GM21447 (cell line): ENCODE measurements around the gene ZNF682.
"Not testable (repeated sequence)": the region's sequence is repeated elsewhere in the genome, so short reads cannot be mapped to it uniquely, and the experiment has no call there.

ENCODE experiments used
- ATAC-seq: cut with Tn5 transposase; IDR thresholded peaks from one replicate; pipeline ENCODE4 v1.9.1; 2021; ENCODE audit not compliant: unreplicated experiment

Gene ZNF682

DNA sequence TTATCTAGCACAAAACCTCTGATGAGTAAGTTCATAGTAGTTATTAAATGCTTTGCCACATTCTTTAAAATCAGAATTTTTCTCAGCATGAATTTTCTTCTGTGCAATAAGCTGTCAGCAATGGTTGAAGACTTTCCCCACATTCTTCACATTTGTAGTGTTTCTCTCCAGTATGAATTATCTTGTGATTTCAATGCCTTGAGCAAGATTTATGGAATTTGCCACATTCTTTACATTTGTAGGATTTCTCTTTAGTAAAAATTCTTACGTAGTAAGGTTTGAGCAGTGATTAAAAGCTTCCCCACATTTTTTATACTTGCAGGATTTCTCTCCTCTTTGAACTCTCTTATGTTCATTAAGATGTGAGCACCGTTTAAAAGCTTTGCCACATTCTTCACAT, 33.6 kb downstream of the ZNF682 start:
- no peak for ATAC-seq

GRCh38 chr19:19997656-19998268, 41.5 kb downstream of the ZNF682 start:
- ATAC-seq: no peak

GRCh38 chr19:19966862-19967261, 72.4 kb downstream of the ZNF682 start:
- no peak for ATAC-seq

DNA sequence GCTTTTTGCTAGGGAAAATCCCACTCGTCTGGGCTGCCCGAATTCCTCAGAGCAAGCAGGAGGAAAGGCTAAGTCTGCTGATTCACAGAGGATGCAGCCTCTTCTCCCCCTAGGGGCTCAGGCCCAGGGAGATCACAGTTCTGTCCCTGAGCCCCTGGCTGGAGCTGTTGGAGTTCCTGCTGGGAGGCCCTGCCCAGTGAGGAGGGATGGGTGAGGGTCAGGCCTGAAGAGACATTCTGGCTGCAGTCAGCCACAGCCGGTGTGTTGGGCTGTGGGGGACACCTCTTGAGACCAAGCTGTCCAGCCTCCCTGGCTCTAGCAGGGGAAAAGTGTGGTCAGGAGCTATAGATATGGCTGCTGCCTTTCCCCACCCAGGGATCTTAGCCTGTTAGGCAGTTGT, 73.2 kb downstream of the ZNF682 start:
- ATAC-seq: not testable (repeated sequence)

DNA sequence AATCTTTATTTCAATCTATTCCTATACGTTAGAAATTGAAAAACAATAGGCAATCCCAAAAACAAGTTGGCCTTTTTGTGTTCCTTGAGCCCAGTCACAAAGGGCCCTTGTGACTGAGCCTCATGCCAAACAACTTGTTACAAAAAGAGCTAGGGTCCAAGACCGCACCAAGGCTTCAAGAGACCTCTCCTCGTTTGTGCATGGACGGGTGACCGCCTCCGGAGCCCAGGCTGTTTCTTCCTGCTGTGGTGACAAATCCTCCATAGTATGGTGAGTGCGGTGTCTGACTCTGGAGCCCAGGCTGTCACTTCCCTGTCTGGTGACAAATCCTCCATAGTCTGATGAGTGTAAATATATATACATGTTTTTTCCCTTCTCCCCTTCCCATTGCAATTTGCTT, 74.9 kb downstream of the ZNF682 start:
- no peak for ATAC-seq

DNA sequence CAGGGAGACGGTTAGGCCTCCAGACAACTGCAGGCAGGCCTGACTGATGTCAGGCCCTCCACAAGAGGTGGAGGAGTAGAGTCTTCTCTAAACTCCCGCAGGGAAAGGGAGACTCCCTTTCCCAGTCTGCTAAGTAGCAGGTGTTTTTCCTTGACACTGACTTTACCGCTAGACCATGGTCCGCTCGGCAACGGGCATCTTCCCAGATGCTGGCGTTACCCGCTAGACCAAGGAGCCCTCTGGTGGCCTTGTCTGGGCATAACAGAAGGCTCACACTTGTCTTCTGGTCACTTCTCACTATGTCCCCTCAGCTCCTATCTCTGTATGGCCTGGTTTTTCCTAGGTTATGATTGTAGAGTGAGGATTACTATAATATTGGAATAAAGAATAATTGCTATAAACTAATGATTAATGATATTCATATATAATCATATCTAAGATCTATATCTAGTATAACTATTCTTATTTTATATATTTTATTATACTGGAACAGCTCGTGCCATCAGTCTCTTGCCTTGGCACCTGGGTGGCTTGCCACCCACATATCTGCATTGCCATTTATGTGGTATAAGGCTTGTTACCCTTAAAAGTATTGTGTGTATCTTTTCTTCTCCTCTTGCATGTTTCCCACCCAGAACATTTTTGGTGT, 80.0 kb downstream of the ZNF682 start:
- ATAC-seq: not testable (repeated sequence)

- ATAC-seq: not testable (repeated sequence)
Measured at GRCh38 chr19:19957766-19958165, 81.5 kb downstream of the ZNF682 start.

DNA sequence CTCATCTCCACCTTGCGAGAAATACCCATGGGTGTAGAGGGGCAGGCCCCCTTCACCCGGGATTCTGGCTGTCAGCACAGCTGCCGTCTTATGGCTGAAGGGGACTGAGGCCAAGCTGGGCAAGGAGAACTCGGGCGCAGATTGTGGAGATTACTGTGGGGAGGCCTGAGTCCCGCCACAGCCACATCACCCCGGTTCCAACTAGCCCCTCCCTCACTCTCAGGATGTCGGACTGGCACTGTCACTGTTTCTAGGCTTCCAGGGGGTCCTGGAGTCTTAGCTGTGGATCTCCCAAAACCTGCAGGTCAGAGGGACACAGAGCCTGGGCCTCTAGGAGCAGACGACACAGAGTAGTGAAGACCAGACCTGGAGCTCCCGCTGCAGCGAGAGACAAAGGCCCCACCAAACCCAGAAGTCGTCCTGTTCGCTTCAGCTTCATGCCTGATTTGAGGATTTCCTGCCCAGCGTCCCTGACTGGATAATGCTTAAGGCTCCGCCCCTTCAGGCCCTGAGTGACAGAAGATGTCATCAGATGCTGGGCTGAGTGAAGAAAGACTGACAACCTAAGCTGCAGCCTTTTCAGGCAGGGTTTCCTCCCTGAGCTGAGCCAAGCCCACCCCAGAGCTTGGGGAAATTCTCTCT, 82.8 kb downstream of the ZNF682 start:
- no peak for ATAC-seq

DNA sequence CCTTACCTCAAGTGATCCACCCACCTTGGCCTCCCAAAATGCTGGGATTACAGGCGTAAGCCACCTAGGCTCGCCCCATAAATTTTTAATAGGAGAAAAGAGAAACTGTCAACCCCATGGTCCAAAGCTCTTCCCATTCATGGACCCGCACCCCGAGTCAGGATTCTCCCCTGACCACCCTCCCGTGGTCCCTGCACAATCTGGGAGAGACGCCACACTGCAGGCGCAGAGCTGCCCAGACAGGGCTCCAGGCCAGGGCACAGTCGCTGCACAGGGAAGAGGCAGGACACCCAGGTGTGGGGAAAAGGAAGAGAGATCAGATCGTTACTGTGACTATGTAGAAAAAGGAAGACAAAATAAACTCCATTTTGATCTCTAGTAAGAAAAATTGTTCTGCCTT, 84.1 kb downstream of the ZNF682 start:
- ATAC-seq: no peak
